Right forelimb (tissue), 1 donor: ENCODE measurements around the gene PUDP.
"Not testable (repeated sequence)": the region's sequence is repeated elsewhere in the genome, so short reads cannot be mapped to it uniquely, and the experiment has no call there.

ENCODE experiments used
- DNase-seq: peaks from one replicate; pipeline ENCODE4 v3.0.0-alpha.2; 2018

The PUDP gene

GRCh38 chrX:7109049-7109531, 38.9 kb downstream of the PUDP start:
- no peak for DNase-seq

DNA sequence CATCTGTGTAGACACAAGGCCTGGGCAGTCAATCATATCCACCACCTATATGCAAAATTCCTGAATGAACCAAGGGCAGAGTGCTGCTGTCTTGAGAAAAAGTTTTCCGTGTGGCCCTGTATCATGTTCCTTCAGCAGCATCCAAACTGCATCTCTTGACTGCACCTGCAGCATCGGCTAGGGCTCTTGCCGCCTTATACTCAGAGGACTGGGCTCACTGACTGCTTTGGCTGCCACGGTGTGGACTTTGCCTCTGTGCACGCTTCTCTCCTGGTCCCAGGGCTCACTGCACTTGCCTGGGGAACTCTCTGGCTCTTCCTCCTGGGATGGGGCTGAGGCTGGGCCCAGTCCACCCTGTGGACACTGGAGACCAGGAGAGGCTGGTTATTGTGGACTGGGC, 39.9 kb downstream of the PUDP start:
- DNase-seq: no peak

- DNase-seq: no peak
These were observed 41.3 kb downstream of the PUDP start for GRCh38 chrX:7106649-7107048.

DNA sequence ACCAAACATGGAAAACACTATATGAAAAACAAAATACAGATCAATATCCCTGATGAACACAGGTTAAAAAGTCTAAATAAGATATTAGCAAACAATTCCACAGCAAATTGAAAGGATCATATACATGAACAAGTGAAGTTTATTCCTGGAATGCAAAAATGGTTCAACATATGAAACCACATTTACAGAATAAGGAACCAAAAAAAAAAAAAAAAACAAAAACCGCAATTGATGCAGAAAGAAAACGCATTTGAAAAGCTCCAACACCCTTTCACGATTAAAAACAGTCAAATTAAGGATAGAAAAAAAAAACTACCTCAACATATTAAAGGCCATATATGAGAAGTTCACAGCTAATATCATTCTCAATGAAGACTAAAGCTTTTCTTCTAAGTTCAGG, 45.8 kb downstream of the PUDP start:
- DNase-seq: no peak

DNA sequence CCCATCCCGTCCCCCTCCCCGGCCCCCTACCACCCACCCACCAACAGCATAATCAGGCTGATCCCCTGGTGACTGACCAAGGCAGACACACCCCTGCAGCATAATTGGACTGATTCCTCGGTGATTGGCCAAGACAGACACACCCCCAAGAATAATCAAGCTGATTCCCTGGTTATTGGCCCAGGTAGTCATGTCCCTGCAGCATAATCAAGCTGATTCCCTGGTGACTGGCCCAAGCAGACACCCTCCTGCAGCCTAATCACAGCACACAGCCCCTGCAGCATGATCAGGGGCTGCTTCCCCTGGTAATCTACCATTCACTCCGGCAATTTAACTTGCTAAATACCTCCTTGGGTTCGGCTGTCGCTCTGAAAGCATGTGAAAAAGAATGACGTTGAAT, 47.9 kb downstream of the PUDP start:
- DNase-seq: no peak

DNA sequence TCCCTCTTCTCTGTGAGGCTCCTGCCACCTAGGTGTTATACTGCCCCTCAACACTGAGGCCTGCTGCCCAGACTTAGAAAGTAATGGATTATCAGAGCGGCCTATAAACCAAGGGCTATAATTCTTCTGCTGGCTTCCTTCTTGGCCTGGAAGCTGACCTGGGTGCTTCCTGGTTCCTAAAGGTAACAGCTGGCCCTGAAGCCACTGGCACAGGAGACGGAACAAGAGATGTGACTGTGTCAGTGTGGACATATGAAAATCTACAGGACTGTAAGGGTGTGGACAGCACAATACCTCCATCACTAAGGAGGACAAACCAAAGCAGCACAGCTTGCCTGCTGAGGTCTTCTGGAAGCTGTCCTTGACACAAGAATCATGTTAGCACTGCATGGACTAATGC, 52.3 kb downstream of the PUDP start:
- not testable (repeated sequence) for DNase-seq

- no peak for DNase-seq
These were observed 54.6 kb downstream of the PUDP start for GRCh38 chrX:7093305-7093704.

GRCh38 chrX:7092543-7092942, 55.4 kb downstream of the PUDP start:
- DNase-seq: no peak

DNA sequence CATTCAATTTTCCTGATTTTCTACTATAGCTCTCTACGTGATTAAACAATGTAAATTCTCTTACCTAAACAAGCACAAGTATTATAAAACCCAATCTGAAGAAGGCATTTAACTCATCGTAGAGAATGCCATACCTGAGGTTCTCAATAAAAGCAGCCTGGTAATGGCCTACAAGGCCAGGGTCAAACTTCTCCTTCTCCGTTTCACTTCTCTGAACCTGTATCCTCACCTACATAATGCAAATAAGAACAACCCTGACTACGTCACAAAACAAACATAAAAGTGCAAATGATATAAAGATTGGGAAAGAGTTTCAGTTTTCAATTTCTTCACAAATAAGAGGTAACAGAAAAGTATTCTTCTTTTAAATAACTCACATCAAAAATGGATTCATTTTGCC, 56.0 kb downstream of the PUDP start:
- no peak for DNase-seq

- no peak for DNase-seq
These were observed 57.3 kb downstream of the PUDP start for GRCh38 chrX:7090641-7091040.

- no peak for DNase-seq
These were observed 58.9 kb downstream of the PUDP start for GRCh38 chrX:7088968-7089615.

DNA sequence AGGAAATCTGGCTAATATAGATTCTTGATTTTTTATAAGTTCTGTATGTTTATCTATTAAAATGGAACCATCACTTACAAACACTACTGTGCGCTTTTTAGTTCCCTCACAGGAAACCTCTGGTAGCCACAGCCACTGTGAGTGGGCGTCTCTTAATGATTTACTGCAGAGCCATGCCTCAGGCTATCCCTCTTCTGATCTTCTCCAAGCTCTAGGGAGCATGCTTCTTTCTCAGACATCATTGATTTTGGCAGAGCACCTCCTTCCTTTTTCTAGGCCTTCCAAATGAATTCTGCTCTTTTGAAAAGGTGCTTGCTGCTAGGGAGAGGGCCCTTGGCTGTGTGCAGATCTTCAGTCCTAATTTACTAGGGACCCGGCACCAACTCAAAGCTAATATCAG, 61.6 kb downstream of the PUDP start:
- no peak for DNase-seq

DNA sequence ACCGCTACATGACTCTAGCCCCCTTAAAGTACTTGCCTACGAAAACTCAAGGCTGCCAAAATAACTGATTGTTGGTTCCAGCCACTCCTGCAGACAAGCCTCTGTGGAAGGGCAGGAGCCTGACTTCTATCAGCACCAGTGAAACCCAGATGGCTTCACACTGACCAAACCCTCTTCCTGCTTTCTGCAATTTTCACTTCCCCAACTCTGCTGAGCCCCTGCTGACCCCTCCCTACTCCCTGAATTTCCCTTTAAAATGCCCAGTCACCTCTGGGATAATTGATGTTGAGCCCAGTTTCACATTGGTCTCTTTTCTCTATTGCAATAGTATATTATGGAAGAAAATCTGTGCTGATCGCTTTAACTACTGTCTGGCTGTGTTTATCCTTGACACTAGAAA, 62.1 kb downstream of the PUDP start:
- DNase-seq: no peak

- DNase-seq: no peak
These were observed 63.1 kb downstream of the PUDP start for GRCh38 chrX:7084841-7085240.

DNA sequence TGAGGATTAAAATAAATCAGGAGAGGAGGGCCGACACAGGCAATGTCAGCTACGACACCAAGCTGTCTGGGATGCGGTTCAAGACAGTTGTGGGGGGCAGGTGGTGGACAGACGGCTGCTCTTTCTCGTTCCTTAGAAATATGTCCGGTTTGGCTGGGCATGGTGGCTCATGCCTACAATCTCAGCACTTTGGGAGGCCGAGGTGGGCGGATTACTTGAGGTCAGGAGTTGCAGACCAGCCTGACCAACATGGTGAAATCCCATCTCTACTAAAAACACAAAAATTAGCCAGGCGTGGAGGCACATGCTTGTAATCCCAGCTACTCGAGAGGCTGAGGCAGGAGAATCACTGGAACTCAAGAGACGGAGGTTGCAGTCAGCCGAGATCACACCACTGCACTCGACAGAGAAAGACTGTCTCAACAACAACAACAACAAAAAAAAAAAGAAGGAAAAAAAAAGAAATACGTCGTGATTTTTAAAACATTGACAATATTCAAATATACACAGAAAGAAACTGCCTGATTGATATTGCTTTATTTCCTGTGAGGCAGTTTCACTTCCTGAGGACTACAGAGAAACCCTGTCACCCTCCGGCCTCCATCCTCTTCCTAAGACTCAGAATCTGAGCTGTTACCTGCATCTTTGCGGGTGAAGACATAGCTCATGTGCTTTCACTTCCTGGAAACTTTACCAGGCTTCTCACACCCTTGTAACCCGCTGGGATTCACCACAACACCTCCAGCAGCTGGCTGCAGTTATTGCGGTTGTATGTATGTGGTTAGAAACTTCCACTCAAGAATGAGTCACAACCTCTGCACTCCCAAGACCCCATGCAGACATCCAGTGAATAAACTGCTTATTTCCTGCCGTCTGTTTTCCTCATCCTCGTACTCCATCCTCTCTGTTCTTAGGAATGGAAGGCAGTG, 64.2 kb downstream of the PUDP start:
- no peak for DNase-seq

DNA sequence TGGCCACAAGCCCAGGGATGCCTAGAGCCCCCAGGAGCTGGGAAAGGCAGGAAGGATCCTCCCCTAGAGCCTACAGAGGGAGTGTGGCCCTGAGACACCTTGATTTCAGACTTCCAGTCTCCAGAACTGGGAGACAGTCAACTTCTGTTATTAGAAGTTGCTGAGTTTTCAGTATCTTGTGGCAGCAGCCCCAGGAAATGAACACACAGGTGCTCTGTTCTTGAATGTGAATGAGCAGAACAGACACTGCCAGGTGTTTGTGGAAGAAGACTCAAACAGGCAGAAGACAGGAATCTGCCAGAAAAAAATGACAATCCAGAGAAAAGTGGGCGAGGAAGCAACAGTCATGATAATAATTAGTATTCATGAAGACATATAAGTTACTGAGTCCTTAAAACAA, 64.9 kb downstream of the PUDP start:
- DNase-seq: no peak

DNA sequence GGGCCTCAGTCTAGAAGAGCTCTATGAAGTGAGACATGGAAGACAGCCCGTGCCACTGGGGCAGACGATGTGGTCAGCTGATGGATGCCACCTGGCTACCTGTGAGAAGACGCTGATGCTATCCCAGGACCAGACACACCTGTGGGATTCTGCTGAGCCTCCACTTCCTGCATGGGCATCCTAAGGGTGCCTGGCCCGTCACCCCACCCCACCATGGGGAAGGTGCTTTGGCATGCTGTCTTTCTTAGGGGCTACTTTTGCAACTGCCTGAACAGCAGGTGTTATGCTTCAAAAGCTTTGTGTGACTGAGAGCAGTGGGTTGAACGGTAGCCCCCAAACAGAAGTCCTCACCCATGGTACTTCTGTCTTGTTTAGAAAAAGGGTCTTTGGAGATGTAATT, 65.4 kb downstream of the PUDP start:
- DNase-seq: no peak

GRCh38 chrX:7077241-7078230, 70.4 kb downstream of the PUDP start:
- DNase-seq: no peak

GRCh38 chrX:7076245-7076661, 71.7 kb downstream of the PUDP start:
- no peak for DNase-seq

DNA sequence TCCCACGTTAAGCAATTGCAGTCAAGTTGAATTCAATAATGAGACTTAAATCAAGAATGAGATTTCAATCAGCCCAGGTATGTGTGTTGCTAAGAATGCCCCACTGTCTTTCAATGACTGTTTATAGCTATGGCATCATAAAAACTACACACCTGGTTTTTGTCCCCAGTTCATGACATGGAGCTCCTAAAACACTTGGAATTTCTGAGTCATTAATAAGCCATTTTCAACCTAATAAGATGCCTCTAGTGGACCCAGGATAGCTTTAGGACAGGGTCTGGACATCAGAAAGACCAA, 73.1 kb downstream of the PUDP start:
- no peak for DNase-seq

- DNase-seq: no peak
These were observed 73.6 kb downstream of the PUDP start for GRCh38 chrX:7074148-7074907.

DNA sequence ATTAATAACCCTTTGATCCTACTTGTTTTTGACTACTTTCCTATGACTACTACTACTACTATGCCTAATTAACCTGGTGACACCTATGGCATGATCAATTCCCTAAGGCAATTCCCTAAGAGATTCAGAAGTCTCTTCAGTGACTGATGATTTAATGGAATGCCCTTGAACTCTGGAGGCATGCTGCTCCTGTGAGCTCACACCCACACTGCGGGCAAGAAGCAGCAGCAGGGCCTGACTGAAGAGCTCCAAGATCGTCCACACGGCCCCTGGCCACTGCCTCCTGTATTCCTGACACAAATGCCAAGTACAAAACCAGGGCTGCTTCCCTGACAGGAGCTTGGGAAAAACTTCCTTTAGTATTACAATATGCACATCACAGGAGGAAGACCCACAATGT, 74.6 kb downstream of the PUDP start:
- DNase-seq: no peak
